Measurements from ENCODE around the gene TMPRSS6. TPM values are rescaled to one million over a fixed set of nuclear protein-coding genes. Genes with fewer than 3 reads are reported as not detected.

Gene TMPRSS6
- total RNA-seq, 1 experiment from 2014 or later: 0.04 TPM

DNA sequence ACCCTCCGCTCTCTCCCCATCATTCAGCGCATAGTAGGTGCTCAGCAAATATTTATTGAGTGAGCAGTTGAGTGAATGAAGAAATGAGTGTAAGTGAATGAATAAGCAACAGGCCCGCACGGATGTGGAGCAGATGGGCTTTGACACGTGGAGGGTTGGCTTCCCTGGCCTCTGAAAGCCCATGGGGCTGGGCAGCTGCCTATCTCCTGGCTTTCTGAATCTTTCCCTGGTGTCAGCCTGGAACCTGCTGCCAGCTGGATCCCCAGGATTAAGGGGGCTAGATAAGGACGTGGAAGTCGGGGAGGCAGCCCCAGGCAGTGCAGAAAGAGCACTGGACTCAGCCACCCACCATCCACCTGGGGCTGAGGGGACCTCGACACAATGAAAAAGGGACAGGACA is 27.6 kb upstream of the TMPRSS6 start:
- H3K36me3 ChIP-seq (ENCODE audit: low read depth, low read length): no peaks in the 10 kb centered on the region
- ATAC-seq (no peak), DNase-seq (no peak)
- intact Hi-C loops (cut with micrococcal nuclease): no loop called here
- ChIA-PET POLR2A (ENCODE audit: unreplicated experiment) (no interaction called here), CTCF (no interaction called here)
- H3F3A ChIP-seq (ENCODE audit: low read length, unreplicated experiment): no peaks in the 10 kb centered on the region
- no peak overlapping the region for H3K27ac ChIP-seq (ENCODE audit: low read length)
- no peak for TF ChIP-seq EZH2phosphoT487 (IDR thresholded peaks at IDR 0.05; ENCODE audit: borderline replicate concordance, low read length)
- TF ChIP-seq EZH2 (IDR thresholded peaks at IDR 0.05; ENCODE audit: low read length, unreplicated experiment): no peak
- TF ChIP-seq, protein P1, sequence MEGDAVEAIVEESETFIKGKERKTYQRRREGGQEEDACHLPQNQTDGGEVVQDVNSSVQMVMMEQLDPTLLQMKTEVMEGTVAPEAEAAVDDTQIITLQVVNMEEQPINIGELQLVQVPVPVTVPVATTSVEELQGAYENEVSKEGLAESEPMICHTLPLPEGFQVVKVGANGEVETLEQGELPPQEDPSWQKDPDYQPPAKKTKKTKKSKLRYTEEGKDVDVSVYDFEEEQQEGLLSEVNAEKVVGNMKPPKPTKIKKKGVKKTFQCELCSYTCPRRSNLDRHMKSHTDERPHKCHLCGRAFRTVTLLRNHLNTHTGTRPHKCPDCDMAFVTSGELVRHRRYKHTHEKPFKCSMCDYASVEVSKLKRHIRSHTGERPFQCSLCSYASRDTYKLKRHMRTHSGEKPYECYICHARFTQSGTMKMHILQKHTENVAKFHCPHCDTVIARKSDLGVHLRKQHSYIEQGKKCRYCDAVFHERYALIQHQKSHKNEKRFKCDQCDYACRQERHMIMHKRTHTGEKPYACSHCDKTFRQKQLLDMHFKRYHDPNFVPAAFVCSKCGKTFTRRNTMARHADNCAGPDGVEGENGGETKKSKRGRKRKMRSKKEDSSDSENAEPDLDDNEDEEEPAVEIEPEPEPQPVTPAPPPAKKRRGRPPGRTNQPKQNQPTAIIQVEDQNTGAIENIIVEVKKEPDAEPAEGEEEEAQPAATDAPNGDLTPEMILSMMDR (conservative IDR thresholded peaks at IDR 0.05; ENCODE audit: low read depth, low read length): no peak
- no peak overlapping the region for H2AFZ ChIP-seq (ENCODE audit: low read length)
- H3K27me3 ChIP-seq (ENCODE audit: low read length): no peaks in the 10 kb centered on the region
- no peaks in the 10 kb centered on the region for H3K9me2 ChIP-seq (replicated peaks; ENCODE audit: low read length)
- no peak overlapping the region for H3K9ac ChIP-seq (ENCODE audit: low read length)
- no peaks in the 10 kb centered on the region for H3K4me1 ChIP-seq (ENCODE audit: insufficient read depth, low read length)
- no peak overlapping the region for H3K4me3 ChIP-seq (ENCODE audit: low read length)
- no peaks in the 10 kb centered on the region for H3K79me2 ChIP-seq (ENCODE audit: low read length)
- H3K4me2 ChIP-seq (ENCODE audit: low read length): no peak overlapping the region
- H3K9me3 ChIP-seq (ENCODE audit: low read length): no peaks in the 10 kb centered on the region
- no peaks in the 10 kb centered on the region for H4K20me1 ChIP-seq (ENCODE audit: low read length)
- no TSS peak for BruUV-seq (replicated peaks)

DNA sequence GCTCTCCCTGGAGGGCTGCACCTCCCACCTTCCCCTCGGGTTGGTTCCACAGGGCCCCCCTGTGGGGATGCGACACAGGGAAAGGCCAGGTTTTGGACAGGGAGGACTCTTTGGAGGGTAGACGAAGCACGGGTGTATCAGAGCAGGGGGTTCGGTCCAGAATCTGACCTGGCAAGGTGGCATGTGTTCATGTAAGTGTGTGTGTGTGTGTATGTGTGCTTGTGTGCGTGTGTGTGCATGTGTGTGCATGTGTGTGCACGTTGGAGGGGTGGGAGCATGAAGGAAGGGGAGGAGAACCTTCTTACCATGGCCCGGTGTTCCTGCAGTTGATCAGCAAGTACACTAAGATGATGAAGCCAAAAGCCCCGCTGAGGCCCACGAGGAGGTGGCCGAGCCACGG is 25.5 kb upstream of the TMPRSS6 start:
- no TSS peak for BruUV-seq (replicated peaks)
- H3K4me1 ChIP-seq (ENCODE audit: insufficient read depth, low read length): no peaks in the 10 kb centered on the region
- no peaks in the 10 kb centered on the region for H3K36me3 ChIP-seq (ENCODE audit: low read depth, low read length)
- no peaks in the 10 kb centered on the region for H3K79me2 ChIP-seq (ENCODE audit: low read length)
- TF ChIP-seq EZH2 (IDR thresholded peaks at IDR 0.05; ENCODE audit: low read length, unreplicated experiment) (no peak), EZH2phosphoT487 (IDR thresholded peaks at IDR 0.05; ENCODE audit: borderline replicate concordance, low read length) (no peak)
- TF ChIP-seq, protein P1 (conservative IDR thresholded peaks at IDR 0.05; ENCODE audit: low read depth, low read length): no peak
- H3K4me2 ChIP-seq (ENCODE audit: low read length): no peak overlapping the region
- no peaks in the 10 kb centered on the region for H3K9me3 ChIP-seq (ENCODE audit: low read length)
- H3K4me3 ChIP-seq (ENCODE audit: low read length): no peak overlapping the region
- no peaks in the 10 kb centered on the region for H3K27me3 ChIP-seq (ENCODE audit: low read length)
- no peak overlapping the region for H3K27ac ChIP-seq (ENCODE audit: low read length)
- no peak overlapping the region for H2AFZ ChIP-seq (ENCODE audit: low read length)
- POLR2A ChIA-PET (ENCODE audit: unreplicated experiment): no interaction called here
- no peaks in the 10 kb centered on the region for H3F3A ChIP-seq (ENCODE audit: low read length, unreplicated experiment)
- no peaks in the 10 kb centered on the region for H3K9me2 ChIP-seq (replicated peaks; ENCODE audit: low read length)
- H3K9ac ChIP-seq (ENCODE audit: low read length): no peak overlapping the region
- CTCF ChIA-PET: no interaction called here
- no peaks in the 10 kb centered on the region for H4K20me1 ChIP-seq (ENCODE audit: low read length)
- intact Hi-C loops (cut with micrococcal nuclease): no loop called here
- DNase-seq (no peak), ATAC-seq (no peak)

DNA sequence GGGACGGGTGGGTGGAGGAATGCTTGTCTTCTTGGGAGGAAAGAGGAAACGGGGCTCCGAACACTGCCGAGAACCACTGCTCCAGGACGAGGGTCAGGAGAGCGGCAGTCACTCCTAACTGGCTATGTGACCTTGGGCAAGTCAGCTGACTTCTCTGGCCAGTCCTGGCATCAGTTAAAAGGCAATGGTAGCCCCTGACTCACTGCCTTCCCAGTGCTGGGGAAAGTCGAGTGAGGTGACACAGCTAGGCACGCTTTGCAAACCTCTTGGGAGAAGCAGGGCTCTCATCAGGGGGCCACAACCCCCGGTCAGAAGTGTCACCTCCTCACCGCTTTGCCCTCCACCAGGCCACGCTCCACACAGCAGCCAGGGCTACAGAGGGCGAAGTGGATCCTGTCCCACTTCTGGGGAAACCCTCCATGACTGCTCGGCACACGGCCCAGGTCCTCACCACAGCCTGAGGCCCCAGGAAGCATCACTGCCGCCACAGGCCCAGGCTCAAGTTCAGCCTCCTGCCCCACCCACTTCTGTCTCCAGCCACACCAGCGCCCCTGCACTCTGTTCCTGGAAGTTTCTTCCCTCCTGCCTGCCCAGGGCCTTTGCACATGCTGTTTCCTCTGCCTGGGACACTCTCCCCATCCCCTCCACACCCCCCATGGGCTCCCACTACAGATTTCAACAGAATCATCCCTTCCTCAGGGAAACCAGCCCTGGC is 23.9 kb upstream of the TMPRSS6 start:
- Histone ChIP-seq H3K4me2 (ENCODE audit: low read length) (no peak overlapping the region), H3K27ac (ENCODE audit: low read length) (no peak overlapping the region), H3K27me3 (ENCODE audit: low read length) (no peaks in the 10 kb centered on the region), H3K4me3 (ENCODE audit: low read length) (no peak overlapping the region), H3K9me3 (ENCODE audit: low read length) (no peaks in the 10 kb centered on the region), H3K9ac (ENCODE audit: low read length) (no peak overlapping the region), H3K9me2 (replicated peaks; ENCODE audit: low read length) (no peaks in the 10 kb centered on the region), H3K36me3 (ENCODE audit: low read depth, low read length) (no peaks in the 10 kb centered on the region), H3F3A (ENCODE audit: low read length, unreplicated experiment) (no peaks in the 10 kb centered on the region), H3K4me1 (ENCODE audit: insufficient read depth, low read length) (no peaks in the 10 kb centered on the region), H2AFZ (ENCODE audit: low read length) (no peak overlapping the region), H3K79me2 (ENCODE audit: low read length) (no peaks in the 10 kb centered on the region), H4K20me1 (ENCODE audit: low read length) (no peaks in the 10 kb centered on the region)
- ATAC-seq (no peak), DNase-seq (no peak)
- intact Hi-C loops (cut with micrococcal nuclease): no loop called here
- CTCF ChIA-PET: no interaction called here
- BruUV-seq (replicated peaks): no TSS peak
- POLR2A ChIA-PET (ENCODE audit: unreplicated experiment): no interaction called here
- TF ChIP-seq, protein P1 (conservative IDR thresholded peaks at IDR 0.05; ENCODE audit: low read depth, low read length): no peak
- TF ChIP-seq EZH2phosphoT487 (IDR thresholded peaks at IDR 0.05; ENCODE audit: borderline replicate concordance, low read length) (no peak), EZH2 (IDR thresholded peaks at IDR 0.05; ENCODE audit: low read length, unreplicated experiment) (no peak)
